Measurements from ENCODE around the gene TFPI2. TPM values are rescaled to one million over a fixed set of nuclear protein-coding genes. Genes with fewer than 3 reads are reported as not detected.

The TFPI2 gene
- total and polyA plus RNA-seq, 5 donors: 1.6 to 6.5 (median 3.9) TPM

- Histone ChIP-seq H3K4me1 (ENCODE audit: control insufficient read depth, insufficient read depth, low read length) (peaks cover 2% of the 10 kb centered on the region), H3K9me3 (ENCODE audit: control insufficient read depth, low read length) (no peaks in the 10 kb centered on the region), H3K27me3 (ENCODE audit: control insufficient read depth, insufficient read depth) (no peaks in the 10 kb centered on the region), H3K27ac (ENCODE audit: low read length) (no peak overlapping the region), H3K4me3 (ENCODE audit: low read length) (no peak overlapping the region)
- 11% methylated on average over 3 of the region's 3 CpGs for WGBS
- ATAC-seq (peak; percentile 85 to 89), DNase-seq (peak in 2 of 3 donors; percentile 51 to 55)
- intact Hi-C loops (cut with DNase I): no loop called here
These were observed 19.8 kb upstream of the TFPI2 start for GRCh38 chr7:93910076-93910994.

GRCh38 chr7:93906267-93906666, 15.7 kb upstream of the TFPI2 start, which contains the start of gene GNGT1:
GNGT1 (plus strand) TSS chr7:93906567; CDS start chr7:93906747, 180 bp downstream.
- DNase-seq: no peak
- Histone ChIP-seq H3K4me3 (ENCODE audit: low read length) (no peak within 1 kb of the TSS), H3K27me3 (ENCODE audit: control insufficient read depth, insufficient read depth) (no peaks in the 10 kb centered on the region), H3K9me3 (ENCODE audit: control insufficient read depth, low read length) (no peaks in the 10 kb centered on the region), H3K4me1 (ENCODE audit: control insufficient read depth, insufficient read depth, low read length) (peaks cover 2% of the 10 kb centered on the region), H3K27ac (ENCODE audit: low read length) (no peak within 1 kb of the TSS)
- 85% methylated on average over 3 of the region's 3 CpGs for WGBS
- intact Hi-C loops (cut with DNase I): no loop called here
- ATAC-seq: no peak

DNA sequence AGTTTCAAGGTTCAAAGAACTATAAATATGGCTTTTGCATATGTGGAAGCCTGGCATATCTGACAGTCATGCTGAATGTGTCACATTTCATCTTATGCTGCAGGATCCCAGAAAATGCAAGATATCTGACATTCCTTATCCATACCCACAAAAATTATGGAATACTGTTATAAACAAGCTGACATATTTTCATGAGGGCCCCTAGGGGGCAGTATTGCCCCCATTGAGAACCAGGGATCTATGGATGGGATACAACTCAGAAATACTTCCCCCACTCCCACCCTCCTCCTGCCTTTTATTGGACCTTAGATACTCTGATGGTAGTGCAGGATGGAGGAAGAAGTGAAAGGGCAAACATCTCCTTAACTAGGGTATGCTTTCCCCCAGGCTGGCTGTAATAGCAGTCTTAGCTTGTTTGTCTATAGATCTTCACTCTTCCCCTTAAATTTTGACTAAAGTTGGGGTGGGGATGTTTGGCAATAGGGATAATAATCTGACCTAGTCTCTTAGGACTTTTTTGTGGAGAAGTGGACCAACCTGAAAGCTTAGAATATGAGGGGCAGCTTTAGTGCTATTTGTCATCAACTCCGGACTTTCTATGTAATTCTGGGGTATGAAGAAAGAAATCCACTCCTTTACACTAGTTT, 12.3 kb upstream of the TFPI2 start:
- Histone ChIP-seq H3K4me3 (ENCODE audit: low read length) (no peak overlapping the region), H3K27me3 (ENCODE audit: control insufficient read depth, insufficient read depth) (no peaks in the 10 kb centered on the region), H3K27ac (ENCODE audit: low read length) (no peak overlapping the region), H3K4me1 (ENCODE audit: control insufficient read depth, insufficient read depth, low read length) (no peaks in the 10 kb centered on the region), H3K9me3 (ENCODE audit: control insufficient read depth, low read length) (no peaks in the 10 kb centered on the region)
- intact Hi-C loops (cut with DNase I): loop anchor here in 2 of 4 donors (5.0 kb wide), 1 partner anchor 184 kb away; no protein-coding TSS in a partner anchor
- 95% methylated on average over 1 of the region's 1 CpG for WGBS
- DNase-seq (peak in 1 of 3 donors; percentile 15), ATAC-seq (peak; percentile 63 to 64)

GRCh38 chr7:93897680-93898079, 7.1 kb upstream of the TFPI2 start:
- Histone ChIP-seq H3K4me3 (ENCODE audit: low read length) (no peak overlapping the region), H3K27me3 (ENCODE audit: control insufficient read depth, insufficient read depth) (no peaks in the 10 kb centered on the region), H3K27ac (ENCODE audit: low read length) (no peak overlapping the region), H3K4me1 (ENCODE audit: control insufficient read depth, insufficient read depth, low read length) (no peaks in the 10 kb centered on the region), H3K9me3 (ENCODE audit: control insufficient read depth, low read length) (no peaks in the 10 kb centered on the region)
- ATAC-seq (no peak), DNase-seq (no peak)
- intact Hi-C loops (cut with DNase I): loop anchor here in 1 of 4 donors (10.0 kb wide), 1 partner anchor 187 kb away; no protein-coding TSS in a partner anchor
- WGBS: 70% methylated on average over 2 of the region's 2 CpGs

- DNase-seq: no peak
- intact Hi-C loops (cut with DNase I): loop anchor here in 1 of 4 donors (10.0 kb wide), 1 partner anchor 189 kb away; no protein-coding TSS in a partner anchor
- Histone ChIP-seq H3K9me3 (ENCODE audit: control insufficient read depth, low read length) (no peaks in the 10 kb centered on the region), H3K27me3 (ENCODE audit: control insufficient read depth, insufficient read depth) (no peaks in the 10 kb centered on the region), H3K4me1 (ENCODE audit: control insufficient read depth, insufficient read depth, low read length) (no peaks in the 10 kb centered on the region), H3K27ac (ENCODE audit: low read length) (no peak overlapping the region), H3K4me3 (ENCODE audit: low read length) (no peak overlapping the region)
- no peak for ATAC-seq
- 83% methylated on average over 4 of the region's 4 CpGs for WGBS
These were observed 5.5 kb upstream of the TFPI2 start for GRCh38 chr7:93895859-93896600.

DNA sequence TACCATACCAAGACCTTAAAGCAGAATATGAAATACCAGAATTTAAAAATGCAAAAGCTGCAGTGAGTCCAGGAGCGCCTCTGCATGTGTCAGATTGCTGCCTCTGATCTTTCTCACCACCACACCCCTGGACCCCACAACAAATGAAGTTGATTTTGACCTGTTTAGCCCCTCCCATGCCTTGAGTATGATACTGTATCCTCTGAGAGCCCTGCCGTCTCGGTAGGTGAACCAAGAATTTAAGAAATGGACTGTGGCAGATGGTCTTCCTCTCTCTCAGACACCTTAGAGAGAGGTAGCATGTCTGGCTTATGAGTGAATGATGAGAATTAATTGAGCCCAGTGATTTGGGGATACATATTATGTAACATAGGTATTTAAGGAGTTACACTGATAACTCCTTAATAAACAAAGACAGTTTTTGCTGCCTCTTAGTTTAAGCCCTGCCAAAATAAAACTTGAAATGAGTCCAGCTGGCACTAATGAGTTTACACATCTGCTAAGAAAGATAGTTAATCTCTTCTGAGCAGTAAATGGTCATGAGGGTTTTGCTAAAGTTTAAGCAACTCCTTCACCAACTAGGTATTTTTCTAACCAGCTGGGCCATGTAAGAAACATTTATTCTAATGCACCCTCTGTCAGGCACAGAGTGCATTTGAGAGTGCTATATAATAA, 4.5 kb upstream of the TFPI2 start:
- Histone ChIP-seq H3K27ac (ENCODE audit: low read length) (no peak overlapping the region), H3K4me1 (ENCODE audit: control insufficient read depth, insufficient read depth, low read length) (no peaks in the 10 kb centered on the region), H3K27me3 (ENCODE audit: control insufficient read depth, insufficient read depth) (no peaks in the 10 kb centered on the region), H3K4me3 (ENCODE audit: low read length) (no peak overlapping the region), H3K9me3 (ENCODE audit: control insufficient read depth, low read length) (no peaks in the 10 kb centered on the region)
- ATAC-seq: peak in 1 of 2 donors; percentile 40
- intact Hi-C loops (cut with DNase I): loop anchor here in 1 of 4 donors (10.0 kb wide), 1 partner anchor 190 kb away; no protein-coding TSS in a partner anchor
- 56% methylated on average over 3 of the region's 3 CpGs for WGBS
- DNase-seq: no peak

- Histone ChIP-seq H3K9me3 (ENCODE audit: control insufficient read depth, low read length) (no peaks in the 10 kb centered on the region), H3K27ac (ENCODE audit: low read length) (no peak overlapping the region), H3K4me3 (ENCODE audit: low read length) (no peak overlapping the region), H3K4me1 (ENCODE audit: control insufficient read depth, insufficient read depth, low read length) (no peaks in the 10 kb centered on the region), H3K27me3 (ENCODE audit: control insufficient read depth, insufficient read depth) (no peaks in the 10 kb centered on the region)
- WGBS: 48% methylated on average over 1 of the region's 1 CpG
- DNase-seq: no peak
- peak in 1 of 2 donors; percentile 50 for ATAC-seq
- intact Hi-C loops (cut with DNase I): loop anchor here in 1 of 4 donors (10.0 kb wide), 1 partner anchor 190 kb away; no protein-coding TSS in a partner anchor
These were observed 3.9 kb upstream of the TFPI2 start for GRCh38 chr7:93894426-93894825.

GRCh38 chr7:93890041-93890463, 501 bp downstream of the TFPI2 start:
- Histone ChIP-seq H3K4me1 (ENCODE audit: control insufficient read depth, insufficient read depth, low read length) (no peaks in the 10 kb centered on the region), H3K27me3 (ENCODE audit: control insufficient read depth, insufficient read depth) (no peaks in the 10 kb centered on the region), H3K4me3 (ENCODE audit: low read length) (peak overlapping the region; percentile 75), H3K27ac (ENCODE audit: low read length) (peak overlapping the region; percentile 53), H3K9me3 (ENCODE audit: control insufficient read depth, low read length) (no peaks in the 10 kb centered on the region)
- ATAC-seq: peak; percentile 56 to 59
- intact Hi-C loops (cut with DNase I): loop anchor here in 1 of 4 donors (10.0 kb wide), 1 partner anchor 195 kb away; no protein-coding TSS in a partner anchor
- under 1% methylated on average over 28 of the region's 28 CpGs for WGBS
- DNase-seq: peak; percentile 20 to 67 (median 54)

DNA sequence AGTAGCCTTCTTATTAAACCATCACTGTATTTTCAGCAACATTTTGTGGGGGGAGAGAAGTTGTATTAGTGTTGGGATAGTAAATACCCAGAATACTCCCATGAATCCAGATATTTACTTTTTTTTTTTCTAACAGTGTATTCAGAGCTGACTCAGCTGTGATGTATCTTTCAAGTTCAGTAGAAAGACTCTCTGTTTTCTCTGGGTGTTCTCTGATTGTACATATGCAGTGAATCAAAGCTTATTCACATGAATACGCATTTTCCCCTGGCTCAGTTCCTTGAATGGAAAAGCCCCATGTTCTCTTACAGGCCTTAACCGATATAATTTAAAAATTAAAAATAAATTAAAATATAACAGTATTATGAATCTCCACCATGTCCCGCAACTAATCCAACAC, 1.3 kb downstream of the TFPI2 start:
- 78% methylated on average over 3 of the region's 3 CpGs for WGBS
- intact Hi-C loops (cut with DNase I): no loop called here
- Histone ChIP-seq H3K27ac (ENCODE audit: low read length) (no peak overlapping the region), H3K4me1 (ENCODE audit: control insufficient read depth, insufficient read depth, low read length) (no peaks in the 10 kb centered on the region), H3K4me3 (ENCODE audit: low read length) (peak overlapping the region; percentile 75), H3K9me3 (ENCODE audit: control insufficient read depth, low read length) (no peaks in the 10 kb centered on the region), H3K27me3 (ENCODE audit: control insufficient read depth, insufficient read depth) (no peaks in the 10 kb centered on the region)
- ATAC-seq (no peak), DNase-seq (no peak)

DNA sequence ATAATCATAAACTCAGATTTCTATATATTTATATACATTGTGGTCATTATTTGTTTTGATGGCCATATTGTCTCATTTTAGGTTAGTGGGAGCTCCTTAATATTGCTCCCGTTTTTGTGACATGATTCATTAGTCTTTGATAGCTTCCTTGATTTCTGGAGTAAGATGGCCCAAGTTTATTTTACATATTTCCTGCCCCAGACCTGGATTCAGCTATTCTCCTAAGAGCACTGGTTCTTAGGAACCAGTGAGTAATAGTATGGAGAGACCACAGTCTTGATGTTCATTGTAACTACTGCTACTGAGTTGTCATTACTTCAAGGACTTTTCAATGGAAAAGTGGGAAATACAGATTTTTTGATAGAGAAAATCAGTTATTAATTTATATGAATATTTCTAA, 6.0 kb downstream of the TFPI2 start:
- Histone ChIP-seq H3K27ac (ENCODE audit: low read length) (no peak overlapping the region), H3K9me3 (ENCODE audit: control insufficient read depth, low read length) (no peaks in the 10 kb centered on the region), H3K4me1 (ENCODE audit: control insufficient read depth, insufficient read depth, low read length) (no peaks in the 10 kb centered on the region), H3K4me3 (ENCODE audit: low read length) (no peak overlapping the region), H3K27me3 (ENCODE audit: control insufficient read depth, insufficient read depth) (no peaks in the 10 kb centered on the region)
- ATAC-seq (no peak), DNase-seq (no peak)
- 75% methylated on average over 1 of the region's 1 CpG for WGBS
- intact Hi-C loops (cut with DNase I): no loop called here

Data from right cardiac atrium (tissue), 5 donors.